ENCODE results near the gene ASB13.

DNA sequence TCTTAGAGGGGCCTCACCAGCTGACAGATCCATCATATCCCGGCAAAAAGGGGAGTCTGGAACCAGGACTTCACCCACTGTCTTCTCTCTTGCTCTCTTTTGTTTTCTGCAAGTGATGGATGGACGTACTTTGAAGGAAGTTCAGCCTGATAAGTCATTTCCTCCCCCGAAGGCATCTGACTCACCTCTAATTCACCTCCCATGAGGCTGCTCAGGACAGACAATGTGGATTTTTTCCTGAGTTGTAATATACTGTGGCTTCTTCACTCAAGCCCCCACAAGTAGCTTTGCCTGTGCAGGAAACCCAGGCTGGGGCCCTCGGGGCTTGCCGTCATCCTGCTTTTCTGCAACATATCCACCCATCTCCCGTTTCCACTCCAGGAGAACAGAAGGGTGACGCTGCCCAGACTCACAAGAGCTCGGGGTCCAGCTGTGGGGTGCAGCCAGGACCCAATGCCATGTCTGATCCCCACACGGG lies 70.4 kb downstream of the ASB13 start:
- TF ChIP-seq, protein P1, sequence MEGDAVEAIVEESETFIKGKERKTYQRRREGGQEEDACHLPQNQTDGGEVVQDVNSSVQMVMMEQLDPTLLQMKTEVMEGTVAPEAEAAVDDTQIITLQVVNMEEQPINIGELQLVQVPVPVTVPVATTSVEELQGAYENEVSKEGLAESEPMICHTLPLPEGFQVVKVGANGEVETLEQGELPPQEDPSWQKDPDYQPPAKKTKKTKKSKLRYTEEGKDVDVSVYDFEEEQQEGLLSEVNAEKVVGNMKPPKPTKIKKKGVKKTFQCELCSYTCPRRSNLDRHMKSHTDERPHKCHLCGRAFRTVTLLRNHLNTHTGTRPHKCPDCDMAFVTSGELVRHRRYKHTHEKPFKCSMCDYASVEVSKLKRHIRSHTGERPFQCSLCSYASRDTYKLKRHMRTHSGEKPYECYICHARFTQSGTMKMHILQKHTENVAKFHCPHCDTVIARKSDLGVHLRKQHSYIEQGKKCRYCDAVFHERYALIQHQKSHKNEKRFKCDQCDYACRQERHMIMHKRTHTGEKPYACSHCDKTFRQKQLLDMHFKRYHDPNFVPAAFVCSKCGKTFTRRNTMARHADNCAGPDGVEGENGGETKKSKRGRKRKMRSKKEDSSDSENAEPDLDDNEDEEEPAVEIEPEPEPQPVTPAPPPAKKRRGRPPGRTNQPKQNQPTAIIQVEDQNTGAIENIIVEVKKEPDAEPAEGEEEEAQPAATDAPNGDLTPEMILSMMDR (IDR thresholded peaks at IDR 0.05), result no peak
- TF ChIP-seq TAF1 (IDR thresholded peaks at IDR 0.05; ENCODE audit: borderline replicate concordance, low read depth, low read length), result no peak; the same call in 1 of the 2 replicates
- peak; percentile 91 for TF ChIP-seq PBX3 (IDR thresholded peaks at IDR 0.05)
- peak; percentile 5 to 76; a peak in 2 of 4 replicates for TF ChIP-seq EP300 (IDR thresholded peaks at IDR 0.05; ENCODE audit: borderline replicate concordance in 1 of 2, low read depth in 1 of 2, low read length in 1 of 2)
- no peak for TF ChIP-seq SIN3A (IDR thresholded peaks at IDR 0.05; ENCODE audit: borderline replicate concordance, low read depth, low read length)
- no peak for TF ChIP-seq IRF3 (IDR thresholded peaks at IDR 0.05; ENCODE audit: low read depth, low read length)
- TF ChIP-seq POLR2AphosphoS5 (IDR thresholded peaks at IDR 0.05; ENCODE audit: low read depth, low read length), result peak; percentile 63; the same call in 1 of the 2 replicates
- no peak for TF ChIP-seq GATA2 (CRISPR knock-in tag; IDR thresholded peaks at IDR 0.05)
- peak; percentile 40; the same call in 1 of the 2 replicates for TF ChIP-seq GABPA (IDR thresholded peaks at IDR 0.05; ENCODE audit: low read depth)
- TF ChIP-seq, protein P2, sequence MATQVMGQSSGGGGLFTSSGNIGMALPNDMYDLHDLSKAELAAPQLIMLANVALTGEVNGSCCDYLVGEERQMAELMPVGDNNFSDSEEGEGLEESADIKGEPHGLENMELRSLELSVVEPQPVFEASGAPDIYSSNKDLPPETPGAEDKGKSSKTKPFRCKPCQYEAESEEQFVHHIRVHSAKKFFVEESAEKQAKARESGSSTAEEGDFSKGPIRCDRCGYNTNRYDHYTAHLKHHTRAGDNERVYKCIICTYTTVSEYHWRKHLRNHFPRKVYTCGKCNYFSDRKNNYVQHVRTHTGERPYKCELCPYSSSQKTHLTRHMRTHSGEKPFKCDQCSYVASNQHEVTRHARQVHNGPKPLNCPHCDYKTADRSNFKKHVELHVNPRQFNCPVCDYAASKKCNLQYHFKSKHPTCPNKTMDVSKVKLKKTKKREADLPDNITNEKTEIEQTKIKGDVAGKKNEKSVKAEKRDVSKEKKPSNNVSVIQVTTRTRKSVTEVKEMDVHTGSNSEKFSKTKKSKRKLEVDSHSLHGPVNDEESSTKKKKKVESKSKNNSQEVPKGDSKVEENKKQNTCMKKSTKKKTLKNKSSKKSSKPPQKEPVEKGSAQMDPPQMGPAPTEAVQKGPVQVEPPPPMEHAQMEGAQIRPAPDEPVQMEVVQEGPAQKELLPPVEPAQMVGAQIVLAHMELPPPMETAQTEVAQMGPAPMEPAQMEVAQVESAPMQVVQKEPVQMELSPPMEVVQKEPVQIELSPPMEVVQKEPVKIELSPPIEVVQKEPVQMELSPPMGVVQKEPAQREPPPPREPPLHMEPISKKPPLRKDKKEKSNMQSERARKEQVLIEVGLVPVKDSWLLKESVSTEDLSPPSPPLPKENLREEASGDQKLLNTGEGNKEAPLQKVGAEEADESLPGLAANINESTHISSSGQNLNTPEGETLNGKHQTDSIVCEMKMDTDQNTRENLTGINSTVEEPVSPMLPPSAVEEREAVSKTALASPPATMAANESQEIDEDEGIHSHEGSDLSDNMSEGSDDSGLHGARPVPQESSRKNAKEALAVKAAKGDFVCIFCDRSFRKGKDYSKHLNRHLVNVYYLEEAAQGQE (IDR thresholded peaks at IDR 0.05; ENCODE audit: low read depth, low read length), result peak; percentile 41; the same call in 1 of the 2 replicates
- TF ChIP-seq RFX5 (IDR thresholded peaks at IDR 0.05; ENCODE audit: low read length), result no peak
